DND-41 (cell line): ENCODE measurements around the gene MACROD2.

Experiments
- ATAC-seq: fragments of 200-7000 bp; cut with Tn5 transposase; 3 replicates; pipeline ENCODE4 v1.9.1; 2021; ENCODE audit warnings: low read depth; ENCODE audit not compliant: insufficient read depth
- DNase-seq: peaks from one replicate; pipeline ENCODE4 v3.0.0-alpha.2; 2020
- H2AFZ ChIP-seq: 2 replicates; pipeline ENCODE4 v1.6.0; 2012; ENCODE audit warnings: low read depth, low read length
- H3K27ac ChIP-seq: 2 replicates; pipeline ENCODE4 v1.5.1; 2012; ENCODE audit warnings: low read length, inconsistent platforms
- H3K27me3 ChIP-seq: fragments of 200-600 bp; sonication (generic); 2 replicates; pipeline ENCODE4 v1.6.0; 2012; ENCODE audit warnings: low read length, mild to moderate bottlenecking, inconsistent platforms; ENCODE audit not compliant: insufficient read depth, poor library complexity
- H3K36me3 ChIP-seq: 2 replicates; pipeline ENCODE4 v1.5.1; 2012; ENCODE audit warnings: low read length, inconsistent platforms; ENCODE audit not compliant: insufficient read depth
- H3K4me1 ChIP-seq: 2 replicates; pipeline ENCODE4 v1.5.1; 2012; ENCODE audit warnings: mild to moderate bottlenecking, low read length; ENCODE audit not compliant: insufficient read depth
- H3K4me2 ChIP-seq: 2 replicates; pipeline ENCODE4 v1.6.0; 2012; ENCODE audit warnings: mild to moderate bottlenecking, moderate library complexity, low read length, inconsistent platforms; ENCODE audit not compliant: insufficient read depth
- H3K4me3 ChIP-seq, 2 experiments: fragments of 200-600 bp in 1 of 2; shearing (Covaris generic) in 1 of 2; 2 replicates each; pipeline ENCODE4 v1.5.1; 2012 to 2016; ENCODE audit warnings: inconsistent platforms in 2 of 2, low read length in 2 of 2, mild to moderate bottlenecking in 2 of 2, low read depth in 1 of 2, moderate library complexity in 1 of 2
- H3K79me2 ChIP-seq: 2 replicates; pipeline ENCODE4 v1.6.0; 2012; ENCODE audit warnings: low read length, inconsistent platforms; ENCODE audit not compliant: insufficient read depth
- H3K9ac ChIP-seq: 2 replicates; pipeline ENCODE4 v1.6.0; 2012; ENCODE audit warnings: low read depth, mild to moderate bottlenecking, inconsistent platforms, low read length, moderate library complexity
- H3K9me3 ChIP-seq: 2 replicates; pipeline ENCODE4 v1.5.1; 2012; ENCODE audit warnings: low read length, moderate library complexity, mild to moderate bottlenecking, inconsistent platforms; ENCODE audit not compliant: insufficient read depth, severe bottlenecking
- H4K20me1 ChIP-seq: 2 replicates; pipeline ENCODE4 v1.6.0; 2012; ENCODE audit warnings: low read length; ENCODE audit not compliant: insufficient read depth
- CTCF ChIP-seq: IDR thresholded peaks from 2 replicates; pipeline ENCODE4 v1.5.1; 2012; ENCODE audit warnings: borderline replicate concordance, low read length, moderate library complexity, mild to moderate bottlenecking; ENCODE audit not compliant: poor library complexity, severe bottlenecking; ENCODE audit errors: extremely low read depth
- EZH2 ChIP-seq: IDR thresholded peaks from 3 replicates; pipeline ENCODE4 v1.6.1; 2012; ENCODE audit warnings: borderline replicate concordance, low read depth, mild to moderate bottlenecking, moderate library complexity, low read length, inconsistent platforms; ENCODE audit not compliant: severe bottlenecking

MACROD2 gene

DNA sequence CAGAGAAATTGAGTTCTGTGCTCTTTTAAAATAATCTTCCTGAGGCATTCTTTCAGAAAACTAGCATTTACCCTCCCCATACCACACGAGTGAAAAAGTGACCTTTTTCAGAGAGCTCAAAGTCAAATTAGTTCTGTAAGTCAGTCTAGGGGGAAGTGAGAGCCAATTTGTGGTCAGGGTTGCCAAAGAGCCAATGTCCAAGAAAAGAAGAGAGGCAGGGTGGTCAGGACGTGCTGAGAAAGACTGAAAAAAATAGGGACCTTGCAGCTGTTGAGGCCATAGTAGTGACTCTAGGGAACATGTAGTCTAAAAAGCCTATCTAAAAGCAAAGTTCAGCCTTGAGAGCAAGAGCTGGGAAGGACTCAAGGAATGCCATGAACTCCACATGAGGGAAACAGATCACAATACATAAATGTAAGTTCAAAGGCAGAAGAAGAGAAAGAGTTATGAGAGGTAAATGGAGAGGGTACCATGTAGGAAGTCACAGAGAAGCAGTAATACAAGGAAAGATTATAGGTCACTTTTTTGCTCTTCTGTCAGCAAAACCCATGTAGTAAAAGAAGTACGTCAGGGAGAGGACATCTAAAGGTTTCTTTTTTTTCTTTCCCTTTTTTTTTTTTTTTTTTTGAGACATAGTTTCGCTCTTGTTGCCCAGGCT lies 907.2 kb downstream of the MACROD2 start:
- no peak for ATAC-seq
- H3K79me2 ChIP-seq = no peaks in the 10 kb centered on the region
- no peak overlapping the region for H2AFZ ChIP-seq
- TF ChIP-seq CTCF = no peak
- TF ChIP-seq EZH2 = no peak
- no peak overlapping the region for H3K4me2 ChIP-seq
- no peak overlapping the region for H3K9ac ChIP-seq
- H4K20me1 ChIP-seq = no peaks in the 10 kb centered on the region
- DNase-seq = no peak
- H3K27ac ChIP-seq = no peak overlapping the region
- no peaks in the 10 kb centered on the region for H3K27me3 ChIP-seq
- no peaks in the 10 kb centered on the region for H3K9me3 ChIP-seq
- no peak overlapping the region for H3K4me3 ChIP-seq
- H3K4me1 ChIP-seq = no peaks in the 10 kb centered on the region
- no peaks in the 10 kb centered on the region for H3K36me3 ChIP-seq

DNA sequence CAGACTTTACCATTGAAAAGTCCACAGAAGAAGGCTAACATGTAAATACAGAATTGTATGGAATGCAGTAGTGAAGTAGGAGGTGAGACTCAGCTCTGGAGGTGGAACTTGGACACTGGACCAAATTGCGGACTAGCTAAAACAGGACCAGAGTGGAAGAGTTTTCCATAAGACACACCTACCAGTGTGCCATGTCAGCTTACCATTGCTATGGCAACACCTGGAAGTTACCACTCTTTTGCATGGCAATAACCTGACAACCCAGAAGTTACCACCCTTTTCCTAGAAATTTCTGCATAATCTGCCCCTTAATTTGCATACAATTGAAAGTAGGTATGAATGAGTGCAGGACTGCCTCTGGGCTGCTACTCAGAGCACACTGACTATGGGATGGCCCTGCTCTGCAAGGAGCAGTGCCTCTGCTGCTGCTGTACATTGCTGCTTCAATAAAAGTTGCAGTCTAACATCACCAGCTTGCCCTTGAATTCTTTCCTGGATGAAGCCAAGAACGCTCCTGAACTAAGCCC lies 911.7 kb downstream of the MACROD2 start:
- Histone ChIP-seq H3K9ac (no peak overlapping the region), H3K27ac (no peak overlapping the region), H3K9me3 (no peaks in the 10 kb centered on the region), H4K20me1 (no peaks in the 10 kb centered on the region), H3K4me1 (no peaks in the 10 kb centered on the region), H3K27me3 (no peaks in the 10 kb centered on the region), H3K36me3 (no peaks in the 10 kb centered on the region), H3K4me3 (no peak overlapping the region), H3K79me2 (no peaks in the 10 kb centered on the region), H3K4me2 (no peak overlapping the region), H2AFZ (no peak overlapping the region)
- ATAC-seq (no peak), DNase-seq (no peak)
- no peak for TF ChIP-seq CTCF
- TF ChIP-seq EZH2 = no peak

GRCh38 chr20:14910126-14910525 lies 914.8 kb downstream of the MACROD2 start:
- ATAC-seq = no peak
- H3K79me2 ChIP-seq = no peaks in the 10 kb centered on the region

More at GRCh38 chr20:14910126-14910525, 914.8 kb downstream of the MACROD2 start:
- Histone ChIP-seq H3K4me2 (no peak overlapping the region), H3K4me1 (no peaks in the 10 kb centered on the region), H3K27ac (no peak overlapping the region), H4K20me1 (no peaks in the 10 kb centered on the region), H3K9ac (no peak overlapping the region), H3K27me3 (no peaks in the 10 kb centered on the region), H2AFZ (no peak overlapping the region), H3K9me3 (no peaks in the 10 kb centered on the region), H3K4me3 (no peak overlapping the region), H3K36me3 (no peaks in the 10 kb centered on the region)
- no peak for TF ChIP-seq EZH2
- no peak for TF ChIP-seq CTCF
- DNase-seq = no peak
